ENCODE results near the gene CCR7.

CCR7 gene, protein sequence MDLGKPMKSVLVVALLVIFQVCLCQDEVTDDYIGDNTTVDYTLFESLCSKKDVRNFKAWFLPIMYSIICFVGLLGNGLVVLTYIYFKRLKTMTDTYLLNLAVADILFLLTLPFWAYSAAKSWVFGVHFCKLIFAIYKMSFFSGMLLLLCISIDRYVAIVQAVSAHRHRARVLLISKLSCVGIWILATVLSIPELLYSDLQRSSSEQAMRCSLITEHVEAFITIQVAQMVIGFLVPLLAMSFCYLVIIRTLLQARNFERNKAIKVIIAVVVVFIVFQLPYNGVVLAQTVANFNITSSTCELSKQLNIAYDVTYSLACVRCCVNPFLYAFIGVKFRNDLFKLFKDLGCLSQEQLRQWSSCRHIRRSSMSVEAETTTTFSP

DNA sequence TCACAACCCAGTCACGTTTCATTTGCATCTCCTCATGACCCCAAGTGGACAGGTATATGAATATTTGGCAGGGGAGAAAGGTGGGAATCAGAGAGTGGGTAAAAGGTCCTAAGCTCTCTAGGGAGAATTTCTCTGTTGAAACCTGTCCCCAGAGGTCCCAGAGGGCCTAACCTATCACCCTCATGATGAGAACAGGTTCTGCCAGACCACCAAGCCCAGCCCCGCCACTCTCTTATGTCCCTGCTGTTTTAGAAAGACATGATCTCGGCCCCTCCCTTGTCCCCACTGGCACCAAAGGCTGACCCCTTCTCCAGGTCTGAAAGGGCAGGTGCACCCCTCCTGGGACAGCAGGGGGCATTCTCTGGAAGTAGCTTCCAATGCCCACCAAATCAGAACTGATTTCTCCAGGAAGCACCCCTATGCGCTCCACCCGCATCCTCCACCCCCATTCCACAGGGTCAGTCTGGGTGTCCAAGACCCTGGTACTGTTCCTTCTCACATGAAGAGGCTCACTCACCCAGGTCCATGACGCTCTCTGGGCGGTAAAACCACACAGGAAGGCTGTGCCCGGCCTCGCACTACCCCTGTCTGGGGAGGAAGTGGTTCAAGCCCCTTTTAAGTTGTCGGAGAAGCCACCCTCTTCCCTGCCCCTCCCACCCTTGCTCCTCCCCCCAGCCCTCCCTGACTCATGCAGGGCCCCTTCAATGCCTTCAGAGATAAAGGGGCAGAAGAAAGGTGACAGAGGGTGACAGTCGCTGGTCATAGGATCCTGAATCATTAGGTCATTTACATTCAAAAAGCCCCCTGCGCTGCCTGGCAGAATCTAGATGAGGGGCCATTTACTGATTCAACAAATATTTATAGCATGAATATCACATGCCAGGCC, at the start of gene CCR7:
TSS of gene CCR7 (minus strand) at position 590 of the 886 bp plus-strand sequence. CDS start at position 527, 63 bp downstream.
- DNase-seq (ENCODE audit: low read depth in 4 of 4, low spot score in 1 of 4): peak in 3 of 4 experiments; percentile 61 to 79 (median 70)

DNA sequence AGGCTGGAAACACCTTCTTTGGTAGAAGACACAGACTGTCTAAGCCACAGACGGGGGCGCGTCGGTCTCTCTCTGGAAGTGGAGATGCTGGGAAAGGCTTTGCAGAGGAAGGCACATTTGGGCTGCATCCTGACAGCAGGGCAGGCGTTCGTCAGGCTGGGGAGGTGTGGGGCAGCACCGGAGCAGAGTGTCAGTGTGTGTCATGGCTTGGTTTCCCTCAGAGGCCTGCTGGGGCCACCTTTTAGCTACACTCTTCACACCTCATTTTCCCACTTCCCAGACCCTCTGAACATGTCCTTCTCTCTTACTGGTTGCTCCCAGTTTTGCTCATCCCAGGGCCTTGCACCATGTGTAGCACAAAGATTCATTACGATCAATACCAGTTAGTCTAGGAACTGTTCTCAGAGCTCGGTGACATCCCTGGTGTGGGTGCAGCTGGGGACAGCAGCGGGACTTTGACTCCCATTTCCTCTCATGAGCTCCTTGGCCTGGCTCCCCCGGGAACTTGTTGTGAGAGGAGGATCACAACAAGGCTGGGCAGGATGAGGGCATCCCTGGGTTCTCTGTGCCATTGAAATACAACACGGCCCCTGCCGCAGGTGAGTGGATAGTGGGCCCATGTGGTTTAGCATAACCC, 49.3 kb upstream of the CCR7 start:
- no peak for DNase-seq (ENCODE audit: low read depth in 4 of 4, low spot score in 1 of 4)

DNA sequence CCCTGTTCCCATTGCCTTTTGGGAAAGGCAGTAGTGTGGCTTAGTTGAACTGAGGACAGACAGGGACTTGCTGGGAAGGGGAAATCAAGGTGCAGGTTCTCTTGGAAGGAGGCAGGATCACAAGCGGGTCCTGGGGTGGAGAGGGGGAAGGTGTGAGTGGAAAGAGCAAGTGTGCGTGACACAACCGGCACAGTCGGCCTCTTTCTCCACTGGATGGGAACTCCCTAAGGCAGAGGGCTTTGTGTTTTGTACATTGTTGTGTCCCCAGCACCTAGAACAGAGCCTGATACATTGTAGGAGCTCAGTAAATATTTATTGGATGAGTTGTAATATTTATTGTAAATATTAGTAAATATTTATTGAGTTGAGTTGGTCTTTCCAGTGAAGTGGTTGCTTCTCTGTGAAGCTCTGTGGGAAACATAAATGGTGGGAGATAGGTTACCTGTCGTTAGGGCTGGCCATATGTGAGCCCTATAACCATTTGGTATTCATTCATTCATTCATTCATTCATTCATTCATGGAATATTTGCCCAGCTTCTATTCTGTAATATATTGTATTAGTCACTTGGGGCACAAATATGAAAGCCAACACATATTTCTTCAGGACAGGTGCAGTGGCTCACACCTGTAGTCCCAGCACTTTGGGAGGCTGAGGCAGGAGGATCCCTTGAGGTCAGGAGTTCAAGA, 48.3 kb upstream of the CCR7 start:
- DNase-seq (ENCODE audit: low read depth in 4 of 4, low spot score in 1 of 4): no peak

DNA sequence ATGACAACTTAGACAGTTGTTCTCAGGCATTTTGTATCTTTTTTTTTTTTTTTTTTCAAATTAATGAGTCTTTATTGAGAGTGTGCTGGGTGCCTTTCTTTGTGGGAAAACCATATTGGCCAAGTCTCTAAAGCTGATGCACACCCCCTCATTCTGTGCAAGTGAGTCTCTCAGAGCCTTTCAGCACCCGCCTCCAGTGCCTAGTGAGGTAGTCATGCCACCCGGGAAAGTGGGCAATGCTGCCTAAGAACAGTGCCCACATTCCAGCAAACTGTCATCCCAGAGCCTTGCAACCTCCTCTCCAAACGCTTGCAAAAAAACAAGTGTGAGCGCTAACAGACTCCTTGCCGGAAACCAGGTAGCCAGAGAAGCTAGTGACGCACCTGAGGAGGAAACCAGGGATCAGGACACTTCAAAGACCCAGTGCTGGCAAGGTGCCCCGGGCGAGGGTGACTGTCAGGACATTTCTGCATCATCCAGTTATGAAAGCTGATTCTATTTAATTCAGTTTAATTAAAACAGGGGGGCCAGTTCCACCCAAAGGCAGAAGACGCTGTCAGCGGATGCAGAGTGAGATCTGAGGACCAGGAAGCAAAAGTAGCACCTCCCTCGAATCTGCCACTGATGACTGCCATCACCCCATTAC, 47.5 kb upstream of the CCR7 start:
- peak in 1 of 4 experiments; percentile 43 for DNase-seq (ENCODE audit: low read depth in 4 of 4, low spot score in 1 of 4)

DNA sequence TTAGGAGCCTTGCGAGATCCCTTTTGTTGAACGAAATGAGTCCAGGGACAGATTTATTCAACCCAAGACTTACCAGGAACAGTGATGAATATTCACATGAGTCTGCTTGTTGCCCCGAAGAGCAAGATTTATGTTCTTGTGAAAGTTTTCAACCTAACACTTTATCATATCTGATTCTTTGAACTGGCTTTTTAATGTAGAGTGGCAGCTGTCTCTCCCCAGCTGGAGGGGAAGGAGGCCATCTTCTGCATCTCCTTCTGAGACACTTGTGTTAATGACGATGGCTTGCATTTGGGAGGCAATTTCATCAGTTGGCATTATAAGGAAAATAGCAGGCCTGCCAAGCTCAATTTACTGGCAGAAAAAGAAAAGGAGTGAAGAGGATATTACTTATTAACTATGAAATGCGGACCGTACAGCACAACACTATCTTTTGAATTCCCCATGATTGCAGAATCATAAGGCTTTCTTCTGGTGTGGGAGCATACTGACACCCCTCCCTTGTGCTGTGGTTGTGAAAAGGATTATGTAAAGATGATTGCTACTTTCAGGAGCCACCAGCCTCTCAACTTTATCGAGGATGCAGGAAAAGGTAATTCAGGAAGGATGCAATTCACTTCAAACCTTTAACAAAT, 46.7 kb upstream of the CCR7 start:
- no peak for DNase-seq (ENCODE audit: low read depth in 4 of 4, low spot score in 1 of 4)

DNA sequence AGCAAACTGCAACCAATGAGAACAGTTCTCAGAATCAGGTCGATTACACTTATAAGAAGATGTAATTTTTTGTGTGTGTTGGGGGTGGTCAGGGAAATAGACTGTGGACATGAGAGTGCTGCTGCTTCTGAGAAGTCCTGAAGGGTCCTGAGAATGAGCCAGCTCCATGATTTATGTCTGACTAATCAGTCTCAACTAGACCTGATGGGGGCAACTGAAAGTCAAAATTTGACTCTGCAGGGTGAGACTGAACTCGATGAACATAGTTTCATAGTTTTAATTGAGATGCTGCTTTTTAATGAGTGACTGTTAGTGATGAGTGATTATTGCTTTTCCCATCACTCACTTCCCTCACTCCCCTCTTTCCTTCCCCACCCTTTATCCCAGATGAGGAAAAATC, 45.1 kb upstream of the CCR7 start:
- no peak for DNase-seq (ENCODE audit: low read depth in 4 of 4, low spot score in 1 of 4)

DNA sequence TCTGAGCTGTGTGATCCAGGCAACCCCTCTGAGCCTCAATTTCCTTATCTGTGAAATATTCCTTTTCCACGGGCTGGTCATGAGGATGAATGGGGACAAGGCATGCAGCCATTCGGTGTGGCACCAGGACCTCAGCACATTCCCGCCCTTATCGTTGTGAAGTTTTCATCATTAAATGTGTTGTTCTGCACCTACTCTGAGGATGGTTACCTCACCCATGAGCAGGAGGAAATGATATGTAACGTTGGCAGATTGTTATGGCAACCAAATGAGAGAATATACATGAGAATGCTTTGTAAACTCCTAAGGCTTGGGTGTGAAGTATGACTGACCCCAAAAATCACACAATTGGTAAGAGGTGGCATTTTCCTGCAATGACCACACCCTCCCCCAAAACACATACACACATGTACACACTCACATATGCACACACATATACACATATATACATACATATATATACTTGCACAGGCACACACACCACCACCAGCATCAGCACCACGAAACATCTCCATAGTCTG, 42.8 kb upstream of the CCR7 start:
- DNase-seq (ENCODE audit: low read depth in 4 of 4, low spot score in 1 of 4): no peak

DNA sequence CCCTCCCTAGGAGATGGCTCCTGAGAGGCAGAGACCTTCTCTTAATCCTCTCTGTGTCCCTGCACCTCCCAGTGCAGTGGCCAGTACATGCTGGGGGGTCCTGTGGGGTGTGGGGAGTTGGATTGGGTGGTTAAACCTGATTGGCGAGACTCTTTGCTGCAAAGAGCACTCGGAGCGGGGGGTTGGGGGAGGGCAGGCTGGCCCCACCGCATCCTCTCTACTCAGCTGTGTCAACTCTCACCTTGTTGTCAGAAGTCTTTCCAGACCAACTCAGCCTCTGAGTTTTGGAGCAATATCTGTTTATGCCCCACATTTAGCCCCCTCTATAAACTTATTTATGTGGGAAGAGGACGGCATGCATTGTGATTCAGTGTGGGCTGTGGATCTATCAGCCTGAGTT, 42.4 kb upstream of the CCR7 start:
- DNase-seq (ENCODE audit: low read depth in 4 of 4, low spot score in 1 of 4): no peak

DNA sequence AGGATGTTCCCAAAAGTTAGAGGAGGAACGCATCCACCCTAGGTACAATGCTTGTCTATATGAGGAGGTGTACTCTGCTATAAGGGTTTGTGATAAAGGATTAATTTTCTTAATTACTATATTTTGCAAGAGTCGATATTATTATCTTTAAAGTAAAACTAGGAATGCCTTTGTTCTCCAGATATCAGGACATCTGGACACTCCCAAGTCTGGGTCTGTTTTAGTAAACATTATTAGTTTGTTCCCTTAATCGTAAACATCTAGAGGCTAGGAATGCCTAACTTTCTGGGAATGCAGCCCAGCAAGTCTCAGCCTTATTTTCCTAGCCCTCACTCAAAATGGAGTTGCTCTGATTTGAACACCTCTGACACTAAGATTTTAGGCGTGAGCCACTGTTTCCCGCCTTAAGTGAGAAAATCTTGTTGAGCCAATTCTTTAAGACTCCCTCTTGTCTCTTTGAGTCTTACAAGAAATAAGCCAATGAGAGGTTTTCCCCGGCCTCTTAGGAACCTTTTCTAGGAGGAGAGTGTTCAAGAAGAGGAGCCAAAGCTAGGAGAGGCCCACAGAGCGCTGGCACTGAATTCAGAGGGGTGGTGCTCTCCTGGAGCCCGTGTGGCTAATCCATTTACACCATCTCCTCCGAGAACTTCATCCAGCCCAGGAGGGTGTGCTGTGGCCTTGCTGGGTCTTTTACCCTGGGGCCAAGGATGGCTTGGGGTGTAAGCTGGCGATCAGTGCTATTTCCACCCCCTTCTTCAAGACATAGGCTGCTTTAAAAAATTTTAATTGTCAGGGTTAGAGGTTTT, 41.5 kb upstream of the CCR7 start:
- no peak for DNase-seq (ENCODE audit: low read depth in 4 of 4, low spot score in 1 of 4)

DNA sequence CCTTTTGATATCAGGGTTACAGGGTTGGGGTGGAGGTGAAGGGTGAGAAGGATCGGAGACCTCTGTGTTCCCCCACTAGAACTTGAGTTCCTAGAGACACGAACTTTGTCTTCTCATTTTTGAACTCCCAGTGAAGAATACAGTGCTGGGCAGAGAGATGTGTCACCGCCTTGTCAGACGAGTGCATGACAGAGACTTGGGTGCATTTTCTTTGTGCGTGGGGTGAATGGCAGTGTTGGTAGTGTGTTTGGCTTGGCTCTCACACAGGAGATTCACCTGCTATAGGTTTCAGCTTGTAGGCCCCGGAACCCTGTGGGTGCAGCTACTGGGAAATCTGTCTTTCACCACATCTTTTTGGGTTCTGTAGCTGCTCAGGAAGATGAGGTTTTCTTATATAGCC, 40.0 kb upstream of the CCR7 start:
- DNase-seq (ENCODE audit: low read depth in 4 of 4, low spot score in 1 of 4): peak in 2 of 4 experiments; percentile 48 to 57

DNA sequence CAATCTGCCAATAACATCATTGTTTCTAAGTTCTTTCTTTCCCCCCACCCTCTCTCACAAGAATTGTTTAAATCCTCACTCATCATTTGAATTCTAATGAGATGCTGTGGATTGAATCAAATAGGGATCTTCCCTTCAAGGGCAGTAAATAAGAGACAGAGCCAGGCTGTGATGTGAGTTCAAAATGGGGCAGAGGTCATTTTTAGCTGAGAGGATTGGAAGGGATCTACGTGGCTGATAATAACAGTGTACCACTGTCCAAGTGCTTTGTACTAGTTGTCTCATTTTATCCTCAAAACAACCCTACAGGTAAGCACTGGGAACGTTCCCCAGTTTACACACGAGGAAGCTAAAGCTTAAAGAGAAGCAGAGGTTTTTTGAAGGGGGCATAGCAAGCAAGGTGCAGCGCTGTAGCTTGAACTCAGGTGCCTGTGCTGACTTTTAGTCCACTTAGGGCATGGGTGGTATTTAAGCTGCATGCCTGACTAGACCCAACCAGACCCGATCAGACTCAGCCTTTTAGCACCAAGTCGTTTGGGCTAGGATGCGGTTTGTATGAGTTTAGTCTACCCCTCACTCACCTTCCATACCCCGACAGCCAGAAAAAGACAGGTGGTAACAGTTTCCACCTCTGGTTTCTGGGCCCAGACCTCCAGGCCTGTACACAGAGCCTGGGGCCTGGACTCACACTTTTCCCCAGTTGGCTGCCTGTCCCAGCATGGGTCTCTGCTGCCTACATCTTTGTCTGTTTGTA, 39.2 kb upstream of the CCR7 start:
- DNase-seq (ENCODE audit: low read depth in 4 of 4, low spot score in 1 of 4): no peak

DNA sequence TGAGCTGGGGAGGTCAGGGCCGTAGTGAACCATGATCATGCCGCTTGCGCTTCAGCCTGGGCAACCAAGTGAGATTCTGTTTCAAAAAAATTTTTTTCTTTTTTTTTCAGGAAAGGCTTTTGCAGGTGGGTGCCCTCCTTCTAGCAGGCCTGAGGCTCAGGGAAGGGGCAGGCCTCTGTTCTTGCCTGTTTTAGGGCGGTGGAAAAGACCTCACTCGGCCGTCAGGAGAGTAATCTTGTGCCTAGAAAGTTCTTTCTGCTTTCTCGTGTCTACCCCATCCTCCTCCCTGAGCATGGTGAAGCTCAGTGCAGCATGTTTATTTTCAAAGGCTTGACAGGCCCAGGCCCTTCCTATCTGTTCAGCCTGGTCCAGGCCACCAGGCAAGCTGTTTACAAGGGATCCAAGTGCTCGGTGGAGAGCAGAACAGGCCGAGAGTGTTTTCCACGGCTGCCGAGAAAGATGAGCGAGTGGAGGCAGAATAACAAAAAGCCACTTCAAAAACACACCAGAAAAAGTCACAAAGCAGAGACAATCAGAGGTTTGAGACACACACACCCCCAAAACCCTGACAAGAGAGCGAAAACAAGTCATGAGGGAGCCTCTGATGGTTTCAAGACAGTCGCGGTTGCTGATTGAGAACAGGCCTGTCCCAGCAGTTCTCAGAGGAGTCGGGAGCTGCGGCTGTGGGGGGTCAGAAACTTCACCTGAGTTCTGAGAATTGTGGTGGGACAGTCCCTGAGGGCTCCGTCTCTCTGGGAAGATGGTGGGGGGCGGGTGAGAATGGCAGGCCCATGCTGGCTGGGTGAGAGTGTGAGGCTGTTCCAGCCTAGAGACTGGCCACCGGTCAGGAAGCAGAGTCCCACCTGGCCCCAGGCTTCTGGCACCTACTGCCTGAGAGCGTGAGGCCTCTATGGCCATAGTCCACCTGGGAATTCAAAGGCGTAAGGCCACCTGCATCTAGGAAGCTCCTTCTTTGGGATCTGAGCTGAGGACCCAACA, 37.5 kb upstream of the CCR7 start:
- peak in 3 of 4 experiments; percentile 53 to 73 (median 63) for DNase-seq (ENCODE audit: low read depth in 4 of 4, low spot score in 1 of 4)

DNA sequence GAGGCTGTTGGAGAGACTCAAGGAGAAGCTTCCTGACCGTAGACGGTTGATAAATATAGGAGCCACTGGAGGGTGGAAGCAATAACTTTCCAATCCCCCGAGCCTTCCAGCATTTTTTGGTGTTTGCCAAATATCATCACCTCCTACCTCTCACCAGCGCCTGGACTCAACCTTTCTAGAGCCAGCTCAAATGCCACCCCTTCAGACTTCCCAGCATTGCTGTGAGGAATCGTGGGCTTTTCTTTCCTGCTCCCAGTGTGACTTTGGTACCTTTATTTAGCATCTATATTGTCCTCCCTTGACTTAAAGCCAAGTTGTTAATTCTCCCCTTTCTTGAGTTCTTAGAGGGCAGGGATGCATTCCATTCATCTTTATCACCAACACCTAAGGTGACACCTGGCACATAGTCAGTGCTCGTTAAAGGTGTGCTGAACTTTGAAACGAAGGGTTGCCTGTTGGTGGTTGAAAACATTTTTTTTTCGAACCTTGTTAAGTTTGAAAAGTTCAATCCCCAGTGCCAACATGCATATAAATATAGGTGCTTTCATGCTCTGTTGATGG, 35.3 kb upstream of the CCR7 start:
- DNase-seq (ENCODE audit: low read depth in 4 of 4, low spot score in 1 of 4): no peak

DNA sequence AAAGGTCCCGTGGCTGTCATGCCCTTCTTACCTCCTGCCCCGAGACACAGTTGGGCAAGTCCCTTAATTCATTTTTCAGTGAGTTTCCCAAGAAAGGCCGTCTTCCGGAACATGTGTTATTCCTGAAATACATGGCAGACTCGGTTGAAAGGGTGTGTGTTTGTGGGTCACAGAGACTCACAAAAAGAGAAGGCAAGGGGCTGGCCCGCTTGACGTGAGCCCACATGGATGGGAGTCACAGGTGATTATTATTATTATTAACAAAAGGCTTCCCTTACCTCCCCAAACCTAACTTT, 34.1 kb upstream of the CCR7 start:
- DNase-seq (ENCODE audit: low read depth in 4 of 4, low spot score in 1 of 4): no peak

DNA sequence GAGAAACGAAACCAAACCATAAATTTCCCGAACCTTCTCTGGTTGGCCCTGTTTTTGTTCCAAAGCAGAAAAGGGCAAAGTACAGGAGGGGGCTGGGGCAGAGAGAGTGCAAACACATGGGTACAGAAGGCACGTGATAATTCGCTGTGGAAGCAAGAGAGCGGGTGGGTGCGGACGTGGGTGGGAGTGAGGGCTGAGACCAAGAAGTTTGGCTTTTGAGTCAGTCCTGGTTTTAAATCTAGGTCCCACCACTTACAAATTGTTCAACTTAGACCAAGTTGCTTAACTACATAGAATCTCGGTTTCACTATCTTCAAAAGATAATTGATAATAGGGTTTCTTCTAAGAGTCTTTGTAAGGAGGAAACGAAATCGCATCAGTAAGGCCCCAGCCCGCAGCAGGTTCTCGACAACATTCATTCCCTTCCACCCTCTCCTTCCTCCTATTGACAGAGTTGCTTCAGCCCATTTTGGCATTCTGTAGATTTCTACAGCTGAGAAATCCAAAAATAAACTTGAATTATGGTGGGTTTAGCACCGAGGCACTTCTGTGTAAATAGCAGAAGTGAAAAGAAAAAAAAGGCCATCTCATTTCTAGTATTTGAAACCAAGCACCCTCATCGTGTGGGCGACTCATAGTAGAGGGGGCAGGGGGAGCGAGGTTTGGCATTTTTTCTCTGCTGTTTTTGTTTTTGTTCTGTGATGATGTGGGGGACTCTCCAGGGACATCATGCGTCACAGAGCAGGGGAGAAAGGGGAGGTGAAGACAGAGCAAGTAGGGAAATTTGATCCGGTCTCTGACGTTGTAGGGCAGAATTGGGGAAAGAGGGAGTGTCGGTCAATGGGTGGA, 33.6 kb upstream of the CCR7 start:
- DNase-seq (ENCODE audit: low read depth in 4 of 4, low spot score in 1 of 4): peak in 3 of 4 experiments; percentile 58 to 77 (median 76)

DNA sequence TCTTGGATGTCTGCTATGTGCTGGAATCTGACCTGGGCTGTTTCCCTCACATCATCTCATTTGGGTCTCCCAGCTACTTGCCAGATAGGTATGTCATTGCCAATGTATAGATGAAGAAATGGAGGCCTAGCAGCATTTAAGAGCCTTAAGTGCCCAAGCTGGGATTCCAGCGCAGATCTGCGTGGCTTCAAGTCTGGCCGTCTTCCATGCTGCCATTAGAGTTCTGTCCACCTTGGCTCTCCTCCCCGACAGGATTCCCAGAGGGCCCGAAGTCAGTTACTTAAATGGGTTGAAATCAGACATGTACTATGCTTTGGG, 33.0 kb upstream of the CCR7 start:
- DNase-seq (ENCODE audit: low read depth in 4 of 4, low spot score in 1 of 4): no peak

All from stimulated activated CD4-positive, alpha-beta T cell treated with anti-CD3 and anti-CD28 coated beads, Interleukin-1b, Interleukin-23, amount 100 ng/mL, for 24 hours (primary cell).